Stimulated activated naive CD8-positive, alpha-beta T cell treated with anti-CD3 and anti-CD28 coated beads, Interleukin-15, Interleukin-2, amounts not matched to agents 100 ng/mL and 50 ng/mL, for 24 hours (primary cell): ENCODE measurements around the gene DCUN1D3.
A peak's percentile ranks its signal among the peaks of the same experiment; 100 is the strongest.
"Not testable (repeated sequence)": the region's sequence is repeated elsewhere in the genome, so short reads cannot be mapped to it uniquely, and the experiment has no call there.

Source experiments
- H3K27ac Mint-ChIP-seq: one replicate; pipeline ENCODE4 v1.8.0; 2021; ENCODE audit warnings: mild to moderate bottlenecking, mixed read lengths
- H3K27me3 Mint-ChIP-seq: one replicate; pipeline ENCODE4 v1.8.0; 2021; ENCODE audit warnings: mixed read lengths
- H3K36me3 Mint-ChIP-seq: one replicate; pipeline ENCODE4 v1.8.0; 2021; ENCODE audit warnings: low read depth, mixed read lengths
- H3K4me1 Mint-ChIP-seq: one replicate; pipeline ENCODE4 v1.8.0; 2021; ENCODE audit warnings: low read depth, mixed read lengths
- H3K4me3 Mint-ChIP-seq: one replicate; pipeline ENCODE4 v1.8.0; 2021; ENCODE audit warnings: mild to moderate bottlenecking, mixed read lengths
- H3K9me3 Mint-ChIP-seq: one replicate; pipeline ENCODE4 v1.8.0; 2021; ENCODE audit warnings: mixed read lengths

DCUN1D3 gene

GRCh38 chr16:20814784-20815183 lies 85.4 kb downstream of the DCUN1D3 start:
- H3K27ac Mint-ChIP-seq: peak overlapping the region; percentile 18
- H3K4me1 Mint-ChIP-seq: peaks cover 4% of the 10 kb centered on the region
- H3K9me3 Mint-ChIP-seq: no peaks in the 10 kb centered on the region
- H3K27me3 Mint-ChIP-seq: no peaks in the 10 kb centered on the region
- no peak overlapping the region for H3K4me3 Mint-ChIP-seq
- peaks cover 18% of the 10 kb centered on the region for H3K36me3 Mint-ChIP-seq

- Mint-ChIP-seq H3K27me3 (no peaks in the 10 kb centered on the region), H3K4me3 (no peak overlapping the region), H3K9me3 (no peaks in the 10 kb centered on the region), H3K4me1 (peaks cover 12% of the 10 kb centered on the region), H3K27ac (no peak overlapping the region), H3K36me3 (peaks cover 15% of the 10 kb centered on the region)
These were observed 87.6 kb downstream of the DCUN1D3 start for GRCh38 chr16:20812510-20812909.

- Mint-ChIP-seq H3K27ac (no peak overlapping the region), H3K27me3 (no peaks in the 10 kb centered on the region), H3K36me3 (peaks cover 15% of the 10 kb centered on the region), H3K4me3 (no peak overlapping the region), H3K9me3 (no peaks in the 10 kb centered on the region), H3K4me1 (peaks cover 12% of the 10 kb centered on the region)
These were observed 88.2 kb downstream of the DCUN1D3 start for GRCh38 chr16:20811889-20812439.

- Mint-ChIP-seq H3K27ac (peak overlapping the region; percentile 75), H3K4me3 (peak overlapping the region; percentile 97), H3K4me1 (peaks cover 19% of the 10 kb centered on the region), H3K36me3 (peaks cover 3% of the 10 kb centered on the region), H3K27me3 (no peaks in the 10 kb centered on the region), H3K9me3 (no peaks in the 10 kb centered on the region)
These were observed 92.3 kb downstream of the DCUN1D3 start for GRCh38 chr16:20807862-20808261.

GRCh38 chr16:20806168-20807050 lies 93.7 kb downstream of the DCUN1D3 start, which contains the start of the genes ERI2 and REXO5:
Gene ERI2, minus strand, starts transcription at chr16:20806472. Its CDS starts 42 bp downstream, at chr16:20806430.
Gene REXO5, plus strand, starts transcription at chr16:20806527. Its CDS starts 427 bp downstream, at chr16:20806954.
- Mint-ChIP-seq H3K36me3 (peaks cover 3% of the 10 kb centered on the region), H3K27me3 (no peaks in the 10 kb centered on the region), H3K4me1 (peaks cover 19% of the 10 kb centered on the region), H3K9me3 (no peaks in the 10 kb centered on the region), H3K4me3 (peak within 1 kb of the TSS; percentile 97), H3K27ac (peak within 1 kb of the TSS; percentile 94)

- H3K36me3 Mint-ChIP-seq, H3K27me3 Mint-ChIP-seq, H3K9me3 Mint-ChIP-seq: not testable (repeated sequence)
- peaks cover 19% of the 10 kb centered on the region for H3K4me1 Mint-ChIP-seq
- peak overlapping the region; percentile 70 for H3K27ac Mint-ChIP-seq
- H3K4me3 Mint-ChIP-seq: peak overlapping the region; percentile 97
These were observed 94.4 kb downstream of the DCUN1D3 start for GRCh38 chr16:20805684-20806167.
